Spleen (tissue), 13 donors: ENCODE measurements around the gene TMEM141. TPM values are rescaled to one million over a fixed set of nuclear protein-coding genes. Genes with fewer than 3 reads are reported as not detected.

ENCODE experiments used
- DNase-seq: peaks from one replicate; pipeline ENCODE4 v3.0.0-alpha.2; 2020
- H3K27ac ChIP-seq, 8 donors: fragments of 200-600 bp; sonication (generic) in 7 of 8; 1 replicate in 4 of 8; 2 replicates in 4 of 8; pipeline versions ENCODE4 v1.5.0 to v1.8.0; 2016 to 2021; ENCODE audit warnings: inconsistent platforms in 4 of 8, mild to moderate bottlenecking in 4 of 8, moderate library complexity in 1 of 8
- H3K27me3 ChIP-seq, 7 donors: fragments of 200-600 bp; sonication (generic) in 6 of 7; replicated peaks in 1 of 7; 1 replicate in 4 of 7; 2 replicates in 3 of 7; pipeline versions ENCODE4 v1.5.0 to v1.8.0; 2016 to 2021; ENCODE audit warnings: inconsistent platforms in 3 of 7, mild to moderate bottlenecking in 1 of 7
- H3K36me3 ChIP-seq, 6 donors: fragments of 200-600 bp; sonication (generic) in 5 of 6; 1 replicate in 4 of 6; 2 replicates in 2 of 6; pipeline versions ENCODE4 v1.5.0 to v1.8.0; 2016 to 2021; ENCODE audit warnings: inconsistent platforms in 2 of 6
- H3K4me1 ChIP-seq, 6 donors: fragments of 200-600 bp; sonication (generic) in 5 of 6; 1 replicate in 3 of 6; 2 replicates in 3 of 6; pipeline versions ENCODE4 v1.5.0 to v1.8.0; 2016 to 2021; ENCODE audit warnings: inconsistent platforms in 3 of 6
- H3K4me3 ChIP-seq, 8 donors: fragments of 200-600 bp; sonication (generic) in 7 of 8; 1 replicate in 4 of 8; 2 replicates in 4 of 8; pipeline versions ENCODE4 v1.5.0 to v1.8.0; 2016 to 2021; ENCODE audit warnings: inconsistent platforms in 4 of 8, mild to moderate bottlenecking in 4 of 8, moderate library complexity in 2 of 8
- H3K9me3 ChIP-seq, 8 donors: fragments of 200-600 bp; sonication (generic) in 7 of 8; 1 replicate in 4 of 8; 2 replicates in 4 of 8; pipeline versions ENCODE4 v1.5.0 to v1.8.0; 2016 to 2021; ENCODE audit warnings: inconsistent platforms in 4 of 8
- POLR2A ChIP-seq, 3 donors: fragments of 450-650 bp; IDR thresholded peaks; one replicate each; pipeline ENCODE4 v1.5.1; 2017; ENCODE audit warnings: antibody characterized with exemption in 3 of 3, mild to moderate bottlenecking in 1 of 3
- POLR2AphosphoS5 ChIP-seq, 3 donors: sonication (generic); formaldehyde crosslinking; IDR thresholded peaks; one replicate each; pipeline ENCODE4 v1.5.1; 2017; ENCODE audit warnings: antibody characterized with exemption in 3 of 3
- WGBS, 5 donors: extraction: QIAGEN DNeasy Blood & Tissue Kit in 3 of 5; methylation state at CpG; one replicate each; pipeline versions ENCODE4 v1.1.5 to v1.1.7; 2013 to 2018; 5-methylcytosine and 5-hydroxymethylcytosine counted together
- intact Hi-C: fragments of 100-400 bp; cut with DNase I; formaldehyde crosslinking; loops from one replicate; pipeline ENCODE4 v1.15.0; 2023; ENCODE audit warnings: low total_unique reads
- long read RNA-seq, 2 donors: transcript quantifications; one replicate each; lab custom pipeline, GENCODE V29; 2026
- polyA plus RNA-seq, 3 donors: library from polyadenylated mRNA; stranded (reverse); fragments of 200-250 nt; gene quantifications; one replicate each; pipeline ENCODE4 v1.2.1, GENCODE V29; 2013
- total RNA-seq, 7 donors: library from RNA; depleted of rRNA in 3 of 7; stranded (reverse); fragments of >200 nt in 3 of 7; fragmentation: NEBNext Ultra II Directional in 4 of 7; extraction: Animal tissue kit (Norgen Biotek cat#: 25700) in 4 of 7; gene quantifications; one replicate each; pipeline versions ENCODE4 v1.1.0 to v1.2.1, GENCODE V29; 2016 to 2021
- TF ChIP-seq, protein P1 (sequence below), 11 experiments: fragments of 200-600 bp in 7 of 11; fragments of 450-650 bp in 4 of 11; sonication (generic) in 4 of 11; IDR thresholded peaks in 8 of 11; conservative IDR thresholded peaks in 3 of 11; 1 replicate in 7 of 11; 2 replicates in 4 of 11; pipeline versions ENCODE4 v1.4.0 to v1.8.0; 2016 to 2021; ENCODE audit warnings: antibody characterized with exemption in 11 of 11, inconsistent platforms in 4 of 11, mild to moderate bottlenecking in 1 of 11
- donor health status: healthy with polysubstance abuse.
- donor health status: DM: no; HTN: no; CAD: no; lungs with moderate emphysema.
- donor health status: DM: no; HTN: no; CAD: no.
- donor health status: Bipolar disorder and iron deficiency.
- donor health status: healthy.
- donor health status: DM: no; HTN: no; CAD: no.
- donor health status: DM: yes; HTN: yes; CAD: no.

The TMEM141 gene
- total RNA-seq (10 to 100 TPM; 32.1 to 50.7 (median 44.3) TPM), polyA plus RNA-seq (10 to 100 TPM; 54.5 to 92.8 (median 92.6) TPM)
- long read RNA-seq, donor 1, transcript TMEM141-201 (5 exons, 768 nt), result major isoform, 24 of 30 reads
- long read RNA-seq, donor 1, partial matches to known transcripts, result 0 of 30 reads
- long read RNA-seq, donor 1, other reads (novel, unspliced or antisense), result 0 of 30 reads
- long read RNA-seq, donor 2, transcript TMEM141-201 (5 exons, 768 nt), result major isoform, 16 of 21 reads
- long read RNA-seq, donor 2, partial matches to known transcripts, result 0 of 21 reads
- long read RNA-seq, donor 2, other reads (novel, unspliced or antisense), result 0 of 21 reads

DNA sequence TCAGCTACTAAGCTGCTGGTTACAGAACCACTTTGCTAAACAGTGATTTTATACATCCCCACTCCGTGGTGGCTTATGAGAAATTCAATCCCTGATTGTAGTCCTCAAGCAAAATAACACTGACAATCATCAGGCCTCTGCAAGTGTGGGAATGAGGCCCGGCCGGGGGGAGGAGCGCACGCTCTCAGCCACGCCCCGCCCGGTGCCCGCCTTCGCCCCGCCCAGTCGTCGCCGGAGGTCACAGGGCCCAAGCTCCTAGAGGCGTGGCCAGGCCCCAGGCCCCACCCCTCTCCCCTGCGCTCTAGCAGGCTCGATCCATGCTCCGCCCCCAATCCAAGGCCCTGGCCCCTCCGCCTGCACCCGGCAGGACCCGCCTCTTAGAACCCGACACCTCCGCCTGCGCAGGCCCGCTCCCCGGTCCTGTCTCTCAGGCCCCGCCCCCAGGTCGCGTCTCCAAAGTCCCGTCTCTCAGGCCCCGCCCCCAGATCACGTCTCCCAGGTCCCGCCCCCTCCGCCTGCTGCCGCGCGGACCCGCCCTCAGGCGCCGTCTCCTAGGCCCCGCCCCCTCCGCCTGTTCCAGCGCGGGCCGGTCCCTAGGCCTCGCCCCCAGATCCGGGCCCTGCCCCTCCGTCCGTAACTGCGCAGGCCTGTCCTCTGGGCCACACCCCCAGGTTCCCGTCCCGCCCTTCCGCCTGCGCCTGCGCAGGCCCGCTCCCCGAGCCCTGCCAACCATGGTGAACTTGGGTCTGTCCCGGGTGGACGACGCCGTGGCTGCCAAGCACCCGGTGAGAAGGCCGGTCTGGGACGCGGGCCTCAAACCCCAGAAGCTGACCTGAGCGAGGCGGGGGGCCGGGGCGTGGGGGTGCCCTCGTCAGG, at the start of gene TMEM141:
Gene TMEM141, plus strand, starts transcription at position 705 of the 876 bp plus-strand sequence. Its CDS starts 27 bp downstream, at position 732.
- intact Hi-C loops, result no loop called here
- WGBS, 5 donors, result 0 to 2% (median 1%) methylated on average over 30 to 70 of the region's 70 CpGs
- H3K27ac ChIP-seq, result peak within 1 kb of the TSS; percentile 80 to 98 (median 96)
- no peaks in the 10 kb centered on the region for H3K9me3 ChIP-seq
- TF ChIP-seq, protein P1, sequence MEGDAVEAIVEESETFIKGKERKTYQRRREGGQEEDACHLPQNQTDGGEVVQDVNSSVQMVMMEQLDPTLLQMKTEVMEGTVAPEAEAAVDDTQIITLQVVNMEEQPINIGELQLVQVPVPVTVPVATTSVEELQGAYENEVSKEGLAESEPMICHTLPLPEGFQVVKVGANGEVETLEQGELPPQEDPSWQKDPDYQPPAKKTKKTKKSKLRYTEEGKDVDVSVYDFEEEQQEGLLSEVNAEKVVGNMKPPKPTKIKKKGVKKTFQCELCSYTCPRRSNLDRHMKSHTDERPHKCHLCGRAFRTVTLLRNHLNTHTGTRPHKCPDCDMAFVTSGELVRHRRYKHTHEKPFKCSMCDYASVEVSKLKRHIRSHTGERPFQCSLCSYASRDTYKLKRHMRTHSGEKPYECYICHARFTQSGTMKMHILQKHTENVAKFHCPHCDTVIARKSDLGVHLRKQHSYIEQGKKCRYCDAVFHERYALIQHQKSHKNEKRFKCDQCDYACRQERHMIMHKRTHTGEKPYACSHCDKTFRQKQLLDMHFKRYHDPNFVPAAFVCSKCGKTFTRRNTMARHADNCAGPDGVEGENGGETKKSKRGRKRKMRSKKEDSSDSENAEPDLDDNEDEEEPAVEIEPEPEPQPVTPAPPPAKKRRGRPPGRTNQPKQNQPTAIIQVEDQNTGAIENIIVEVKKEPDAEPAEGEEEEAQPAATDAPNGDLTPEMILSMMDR (IDR thresholded peaks at IDR 0.05 in 8 of 11, conservative IDR thresholded peaks at IDR 0.05 in 3 of 11), result peak in 1 of 11 experiments; percentile 18
- TF ChIP-seq POLR2A (IDR thresholded peaks at IDR 0.05) (peak in 1 of 3 donors; percentile 34), POLR2AphosphoS5 (IDR thresholded peaks at IDR 0.05) (peak; percentile 94 to 95 (median 94))
- H3K36me3 ChIP-seq, result peaks cover 0 to 26% (median 4%) of the 10 kb centered on the region in 6 donors
- peaks cover 0 to under 1% (median 0%) of the 10 kb centered on the region in 7 donors for H3K27me3 ChIP-seq
- peaks cover 13 to 69% (median 37%) of the 10 kb centered on the region in 6 donors for H3K4me1 ChIP-seq
- H3K4me3 ChIP-seq, result peak within 1 kb of the TSS; percentile 37 to 83 (median 58)
- peak; percentile 100 for DNase-seq

DNA sequence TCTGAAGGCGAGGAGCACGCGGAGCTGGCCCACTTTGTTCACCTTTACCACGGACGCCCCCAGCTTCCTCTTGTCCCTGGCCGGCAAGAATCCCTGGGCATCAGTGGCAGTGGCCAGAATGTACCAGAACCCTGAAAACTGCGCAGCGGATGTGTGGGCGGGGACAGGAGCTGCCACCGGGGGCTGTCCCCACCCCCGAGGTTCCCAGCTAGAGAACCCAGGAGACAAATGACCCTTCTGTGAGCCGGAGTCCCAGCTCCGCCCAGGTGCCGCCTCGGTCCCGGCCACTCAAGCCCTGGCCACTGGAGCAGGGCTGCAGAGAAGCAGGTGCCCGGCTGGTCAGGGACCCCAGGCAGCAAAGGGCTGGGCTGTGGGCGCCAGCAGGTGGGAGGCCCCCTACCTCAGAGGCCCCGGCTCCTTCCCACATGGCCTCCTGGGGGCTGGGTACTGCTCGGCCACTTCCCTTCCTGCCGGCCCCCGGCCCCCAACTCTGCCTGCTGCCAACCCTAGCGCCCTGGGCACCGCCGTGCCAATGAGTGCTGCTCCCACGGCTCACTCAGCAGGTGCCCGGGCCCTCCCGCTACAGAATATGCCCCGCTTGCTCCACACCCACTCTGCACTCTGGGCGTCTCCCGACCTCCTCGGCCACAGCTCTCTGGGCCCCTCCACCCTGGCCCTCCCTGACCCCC, 49.1 kb upstream of the TMEM141 start:
- H3K27ac ChIP-seq, result peak overlapping the region; percentile 29 to 91 (median 72)
- DNase-seq, result peak; percentile 89
- TF ChIP-seq, protein P1 (IDR thresholded peaks at IDR 0.05 in 8 of 11, conservative IDR thresholded peaks at IDR 0.05 in 3 of 11), result no peak
- TF ChIP-seq POLR2AphosphoS5 (IDR thresholded peaks at IDR 0.05), result peak; percentile 43 to 69 (median 55)

DNA sequence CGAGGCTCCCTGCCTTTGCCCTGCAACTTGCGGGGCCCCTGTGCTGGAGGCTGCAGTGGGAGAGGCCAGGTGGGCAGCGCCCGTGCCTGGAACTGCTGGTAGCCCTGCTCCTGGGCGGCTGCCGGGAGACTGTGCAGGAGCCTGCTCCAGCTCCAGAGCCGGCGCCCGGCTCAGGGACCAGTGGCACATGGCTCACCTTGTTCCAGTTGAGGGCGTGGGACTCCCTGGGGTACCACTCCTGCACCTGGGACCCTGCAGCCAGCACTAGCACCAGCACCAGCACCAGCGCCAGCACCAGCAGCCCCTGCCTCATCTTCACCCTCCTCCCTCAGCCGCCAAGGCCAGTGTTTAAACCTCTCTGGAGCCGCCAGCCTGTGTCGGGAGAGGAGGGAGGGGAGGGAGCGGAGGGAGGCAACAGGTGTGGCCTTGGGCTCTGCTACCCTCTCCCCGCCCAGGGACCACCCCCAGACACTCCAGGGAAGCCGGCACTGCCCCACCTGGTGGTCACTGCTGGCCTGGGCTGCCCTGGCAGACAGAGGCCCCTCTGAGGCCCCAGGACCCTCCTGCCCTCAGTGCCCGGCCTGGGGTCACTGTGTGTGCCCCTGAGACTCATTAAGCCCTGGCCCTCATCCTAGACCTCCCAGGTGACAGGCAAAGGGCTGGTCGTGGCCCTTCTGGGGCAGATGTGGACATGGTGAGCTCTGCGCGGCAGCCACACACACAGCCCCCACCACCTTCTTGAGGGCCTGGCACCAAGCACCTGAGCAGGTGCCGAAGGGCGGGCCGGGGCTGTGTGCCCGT, 48.4 kb upstream of the TMEM141 start, which contains the start of gene LCN10:
Gene LCN10, minus strand, starts transcription at position 350 of the 801 bp plus-strand sequence. Its CDS starts 37 bp downstream, at position 313.
- peak within 1 kb of the TSS; percentile 25 to 73 (median 42) for H3K4me3 ChIP-seq

More for the DNA sequence above, 49.1 kb upstream of the TMEM141 start:
- intact Hi-C loops, result no loop called here
- Histone ChIP-seq H3K4me1 (peaks cover 11 to 56% (median 29%) of the 10 kb centered on the region in 6 donors), H3K36me3 (peaks cover 0 to 23% (median 0%) of the 10 kb centered on the region in 6 donors), H3K27me3 (peaks cover 0 to 65% (median 33%) of the 10 kb centered on the region in 7 donors), H3K9me3 (no peaks in the 10 kb centered on the region), H3K4me3 (peak overlapping the region; percentile 25 to 73 (median 42))
- 12 to 17% (median 16%) methylated on average over 25 to 32 of the region's 32 CpGs for WGBS, 5 donors

More for the DNA sequence above, 48.4 kb upstream of the TMEM141 start, which contains the start of gene LCN10:
- no peak for DNase-seq
- no peaks in the 10 kb centered on the region for H3K9me3 ChIP-seq
- H3K4me1 ChIP-seq, result peaks cover 11 to 62% (median 29%) of the 10 kb centered on the region in 6 donors
- H3K36me3 ChIP-seq, result peaks cover 0 to 23% (median 0%) of the 10 kb centered on the region in 6 donors
- H3K27me3 ChIP-seq, result peaks cover 0 to 65% (median 33%) of the 10 kb centered on the region in 7 donors
- intact Hi-C loops, result no loop called here
- no peak for TF ChIP-seq POLR2AphosphoS5 (IDR thresholded peaks at IDR 0.05)
- TF ChIP-seq, protein P1 (IDR thresholded peaks at IDR 0.05 in 8 of 11, conservative IDR thresholded peaks at IDR 0.05 in 3 of 11), result peak in 5 of 11 experiments; percentile 8 to 44 (median 31)
- H3K27ac ChIP-seq, result peak within 1 kb of the TSS; percentile 29 to 91 (median 72)
- 37 to 63% (median 61%) methylated on average over 12 to 25 of the region's 25 CpGs for WGBS, 5 donors
